Stomach (tissue), 9 donors: ENCODE data around the gene PHF23. TPM values are rescaled to one million over a fixed set of nuclear protein-coding genes. Genes with fewer than 3 reads are reported as not detected.

Experiments used
- DNase-seq, 2 donors: peaks; one replicate each; pipeline versions ENCODE4 v3.0.0 to v3.0.0-alpha.2; 2013 to 2019
- H3K27ac ChIP-seq, 5 donors: fragments of 200-600 bp in 4 of 5; sonication (generic) in 4 of 5; one replicate each; pipeline ENCODE4 v1.5.1; 2013 to 2019; ENCODE audit warnings: mild to moderate bottlenecking in 1 of 5, moderate library complexity in 1 of 5
- H3K27me3 ChIP-seq, 3 donors: fragments of 200-600 bp; sonication (generic); one replicate each; pipeline ENCODE4 v1.5.1; 2017 to 2019; ENCODE audit warnings: mixed run types in 1 of 3
- H3K36me3 ChIP-seq, 4 donors: fragments of 200-600 bp; sonication (generic); 1 replicate in 3 of 4; 2 replicates in 1 of 4; pipeline ENCODE4 v1.5.1; 2016 to 2019
- H3K4me1 ChIP-seq, 4 donors: fragments of 200-600 bp; sonication (generic); one replicate each; pipeline ENCODE4 v1.5.1; 2016 to 2019
- H3K4me3 ChIP-seq, 4 donors: fragments of 200-600 bp; sonication (generic) in 3 of 4; one replicate each; pipeline ENCODE4 v1.5.1; 2016 to 2019; ENCODE audit warnings: mild to moderate bottlenecking in 1 of 4
- H3K9me3 ChIP-seq, 4 donors: fragments of 200-600 bp; sonication (generic); one replicate each; pipeline ENCODE4 v1.5.1; 2016 to 2019
- CTCF ChIP-seq, 7 experiments: fragments of 450-650 bp in 4 of 7; fragments of 200-600 bp in 3 of 7; sonication (generic) in 3 of 7; IDR thresholded peaks; one replicate each; pipeline ENCODE4 v1.5.1; 2016 to 2019; ENCODE audit warnings: antibody characterized with exemption in 7 of 7, control low read depth in 2 of 7, mild to moderate bottlenecking in 1 of 7
- EP300 ChIP-seq: sonication (generic); formaldehyde crosslinking; IDR thresholded peaks from one replicate; pipeline ENCODE4 v1.6.1; 2017; ENCODE audit warnings: antibody characterized with exemption
- POLR2A ChIP-seq, 4 donors: fragments of 450-650 bp; IDR thresholded peaks; one replicate each; pipeline ENCODE4 v1.6.1; 2016; ENCODE audit warnings: antibody characterized with exemption in 4 of 4, control low read depth in 2 of 4, mild to moderate bottlenecking in 1 of 4, moderate library complexity in 1 of 4
- POLR2AphosphoS5 ChIP-seq, 3 donors: sonication (generic); formaldehyde crosslinking; IDR thresholded peaks; one replicate each; pipeline ENCODE4 v1.6.1; 2016; ENCODE audit warnings: antibody characterized with exemption in 3 of 3
- WGBS, 5 donors: extraction: QIAGEN DNeasy Blood & Tissue Kit in 3 of 5; methylation state at CpG; one replicate each; pipeline versions ENCODE4 v1.1.5 to v1.1.7; 2013 to 2018; 5-methylcytosine and 5-hydroxymethylcytosine counted together
- intact Hi-C: fragments of 100-400 bp; cut with DNase I; formaldehyde crosslinking; loops from one replicate; pipeline ENCODE4 v1.15.1; 2023; ENCODE audit warnings: low total_unique reads
- polyA plus RNA-seq, 3 donors: library from polyadenylated mRNA; stranded (reverse); fragments of 200-250 nt; gene quantifications; one replicate each; pipeline ENCODE4 v1.2.3, GENCODE V29; 2013
- total RNA-seq, 5 donors: library from RNA; depleted of rRNA; stranded (reverse); fragments of >200 nt; gene quantifications; one replicate each; pipeline versions ENCODE4 v1.1.0 to v1.2.3, GENCODE V29; 2014 to 2016
- donor health status: healthy with polysubstance abuse.
- donor health status: Bipolar disorder and iron deficiency.
- donor health status: healthy.

PHF23 gene
- total and polyA plus RNA-seq, 8 donors, result 5.2 to 27.2 (median 21.4) TPM

DNA sequence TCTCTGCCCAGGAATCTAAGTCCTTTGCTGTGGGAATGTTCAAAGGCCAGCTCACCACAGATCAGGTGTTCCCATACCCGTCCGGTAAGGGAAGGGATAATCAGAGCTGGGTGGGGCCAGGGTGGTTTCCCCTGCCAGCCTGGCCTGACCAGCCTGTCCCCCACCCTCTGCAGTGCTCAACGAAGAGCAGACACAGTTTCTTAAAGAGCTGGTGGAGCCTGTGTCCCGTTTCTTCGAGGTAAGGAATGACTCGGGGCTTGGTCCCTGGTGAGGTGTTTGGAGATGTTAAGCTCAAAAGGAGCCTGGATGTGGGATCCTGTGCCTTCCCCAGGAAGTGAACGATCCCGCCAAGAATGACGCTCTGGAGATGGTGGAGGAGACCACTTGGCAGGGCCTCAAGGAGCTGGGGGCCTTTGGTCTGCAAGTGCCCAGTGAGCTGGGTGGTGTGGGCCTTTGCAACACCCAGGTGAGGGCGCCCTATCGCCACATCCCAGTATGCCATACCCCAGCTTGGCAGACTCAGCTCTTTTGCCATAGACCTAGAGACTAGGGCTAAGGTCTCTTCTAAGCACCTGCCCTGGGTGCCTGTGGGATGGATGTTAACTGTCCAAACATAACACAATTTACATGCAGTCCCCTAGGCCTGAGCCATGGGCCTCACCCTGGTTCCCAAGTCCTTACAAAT, 18.5 kb downstream of the PHF23 start:
- peaks cover 0 to 12% (median 0%) of the 10 kb centered on the region in 3 donors for H3K27me3 ChIP-seq
- peak; percentile 70 to 84 for DNase-seq
- intact Hi-C loops, result no loop called here

DNA sequence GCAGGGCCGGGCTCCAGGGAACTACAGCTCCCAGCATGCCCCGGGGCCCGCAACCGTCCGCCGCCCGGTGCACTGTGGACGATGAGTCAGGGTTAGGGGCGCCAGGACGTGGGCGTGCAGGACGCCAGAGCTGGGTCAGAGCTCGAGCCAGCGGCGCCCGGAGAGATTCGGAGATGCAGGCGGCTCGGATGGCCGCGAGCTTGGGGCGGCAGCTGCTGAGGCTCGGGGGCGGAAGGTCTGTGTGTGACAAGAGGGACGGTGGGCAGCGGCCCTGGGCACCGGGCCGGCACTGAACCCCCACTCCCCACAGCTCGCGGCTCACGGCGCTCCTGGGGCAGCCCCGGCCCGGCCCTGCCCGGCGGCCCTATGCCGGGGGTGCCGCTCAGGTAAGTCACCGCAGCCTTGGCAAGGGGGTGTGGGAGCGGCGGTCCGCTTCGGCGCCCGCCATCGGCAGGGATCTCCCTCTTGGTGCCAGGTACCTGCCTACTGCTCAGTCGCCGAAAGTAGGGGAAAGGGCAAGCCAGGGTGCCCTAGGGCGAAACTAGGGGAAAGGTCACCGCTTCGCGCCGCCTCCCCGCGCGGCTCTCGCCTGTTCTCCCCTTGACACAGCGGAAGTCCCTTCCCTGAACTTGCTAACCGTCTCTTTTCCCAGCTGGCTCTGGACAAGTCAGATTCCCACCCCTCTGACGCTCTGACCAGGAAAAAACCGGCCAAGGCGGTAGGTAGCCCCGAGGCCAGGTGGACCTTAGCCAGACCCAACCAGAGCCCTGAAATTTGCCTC, 19.3 kb downstream of the PHF23 start, which contains the start of the genes ACADVL and DLG4:
ACADVL (plus strand) TSS at position 127 of the 781 bp plus-strand sequence; CDS start at position 174, 47 bp downstream.
DLG4 (minus strand) TSS at position 25 of the 781 bp plus-strand sequence.
- intact Hi-C loops, result no loop called here
- Histone ChIP-seq H3K36me3 (peaks cover 36 to 41% (median 40%) of the 10 kb centered on the region in 4 donors), H3K9me3 (no peaks in the 10 kb centered on the region), H3K4me1 (peaks cover 54 to 89% (median 74%) of the 10 kb centered on the region in 4 donors), H3K4me3 (peak within 1 kb of the TSS; percentile 59 to 95 (median 83)), H3K27me3 (peaks cover 0 to 12% (median 0%) of the 10 kb centered on the region in 3 donors), H3K27ac (peak within 1 kb of the TSS; percentile 93 to 100 (median 98))
- WGBS, 5 donors, result 0 to 1% (median 1%) methylated on average over 34 to 63 of the region's 63 CpGs
- DNase-seq, result peak; percentile 91 to 97
- TF ChIP-seq POLR2A (IDR thresholded peaks at IDR 0.05) (peak in 2 of 4 donors; percentile 73 to 87), POLR2AphosphoS5 (IDR thresholded peaks at IDR 0.05) (peak; percentile 83 to 95 (median 94)), EP300 (no peak), CTCF (IDR thresholded peaks at IDR 0.05) (no peak)

More for the DNA sequence above, 18.5 kb downstream of the PHF23 start:
- peak overlapping the region; percentile 93 to 100 (median 98) for H3K27ac ChIP-seq
- TF ChIP-seq CTCF (IDR thresholded peaks at IDR 0.05), result peak in 4 of 7 experiments; percentile 10 to 41 (median 16)
- no peak for TF ChIP-seq EP300
- H3K4me1 ChIP-seq, result peaks cover 49 to 88% (median 67%) of the 10 kb centered on the region in 4 donors
- 13 to 27% (median 16%) methylated on average over 11 of the region's 11 CpGs for WGBS, 5 donors
- H3K36me3 ChIP-seq, result peaks cover 42 to 49% (median 47%) of the 10 kb centered on the region in 4 donors
- H3K9me3 ChIP-seq, result no peaks in the 10 kb centered on the region
- H3K4me3 ChIP-seq, result peak overlapping the region; percentile 59 to 95 (median 83)

- WGBS, 5 donors, result 18 to 20% (median 19%) methylated on average over 11 to 12 of the region's 12 CpGs
- intact Hi-C loops, result no loop called here
- H3K4me1 ChIP-seq, result peaks cover 54 to 90% (median 81%) of the 10 kb centered on the region in 4 donors
Measured at GRCh38 chr17:7219229-7219811, 19.9 kb downstream of the PHF23 start.

More at GRCh38 chr17:7219229-7219811, 19.9 kb downstream of the PHF23 start:
- Histone ChIP-seq H3K27me3 (peaks cover 0 to 12% (median 0%) of the 10 kb centered on the region in 3 donors), H3K36me3 (peaks cover 29 to 34% (median 33%) of the 10 kb centered on the region in 4 donors), H3K27ac (peak overlapping the region; percentile 93 to 100 (median 98)), H3K9me3 (no peaks in the 10 kb centered on the region), H3K4me3 (peak overlapping the region; percentile 59 to 95 (median 83))
- no peak for DNase-seq
- TF ChIP-seq POLR2AphosphoS5 (IDR thresholded peaks at IDR 0.05) (no peak), CTCF (IDR thresholded peaks at IDR 0.05) (no peak), POLR2A (IDR thresholded peaks at IDR 0.05) (no peak), EP300 (no peak)
